Measurements from ENCODE around the gene PPP2R3A. TPM values are rescaled to one million over a fixed set of nuclear protein-coding genes. Genes with fewer than 3 reads are reported as not detected.
A peak's percentile ranks its signal among the peaks of the same experiment; 100 is the strongest.
"Not testable (repeated sequence)": the region's sequence is repeated elsewhere in the genome, so short reads cannot be mapped to it uniquely, and the experiment has no call there.

Gene PPP2R3A
- total and polyA plus RNA-seq, 2 of the 4 experiments (the other 2 are of a cell fraction), result 11.3 to 37.3 TPM

DNA sequence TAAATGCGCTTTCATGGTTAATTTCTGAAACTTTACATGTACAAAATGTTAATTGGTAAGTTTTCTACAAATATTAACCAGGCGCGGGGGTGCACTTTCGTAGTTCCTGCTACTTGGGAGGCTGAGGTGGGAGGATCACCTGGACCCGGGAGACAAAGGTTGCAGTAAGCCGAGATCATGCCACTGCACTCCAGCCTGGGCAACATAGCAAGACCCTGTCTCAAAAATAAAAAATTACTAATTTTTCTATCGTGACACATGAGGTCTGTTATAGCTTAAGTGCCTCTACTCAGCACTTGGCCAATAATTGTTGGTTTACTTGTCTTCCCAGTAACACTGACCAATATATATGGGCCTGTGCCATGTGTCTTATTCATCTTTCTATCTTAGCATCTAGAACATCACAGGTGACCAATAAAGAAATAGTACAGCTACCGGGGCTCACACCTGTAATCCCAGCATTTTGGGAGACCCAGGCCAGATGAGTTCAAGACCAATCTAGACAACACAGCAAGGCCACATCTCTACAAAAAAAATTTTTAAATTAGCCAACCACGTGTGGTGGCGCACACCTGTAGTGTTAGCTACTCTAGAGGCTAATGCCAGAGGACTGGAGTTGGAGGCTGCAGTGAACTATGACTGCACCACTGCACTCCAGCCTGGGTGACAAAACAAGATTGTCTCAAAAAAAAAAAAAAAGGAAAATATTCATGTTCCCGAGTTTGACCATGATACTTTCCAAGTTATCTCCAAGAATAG, 224.5 kb downstream of the PPP2R3A start:
- no peak overlapping the region for H2AK5ac ChIP-seq (ENCODE audit: low read depth, low read length)
- no peak overlapping the region for H3K56ac ChIP-seq (ENCODE audit: extremely low read depth, insufficient read depth, low read length)
- no peak overlapping the region for H4K5ac ChIP-seq (ENCODE audit: low read depth, low read length)
- no TSS peak for BruUV-seq (replicated peaks)
- no peak overlapping the region for H3K4ac ChIP-seq (ENCODE audit: low read depth, low read length)
- no peak overlapping the region for H4K91ac ChIP-seq (ENCODE audit: insufficient read depth, low read depth, low read length)
- H3K9ac ChIP-seq (ENCODE audit: low read depth, low read length), result no peak overlapping the region
- POLR2A ChIA-PET (ENCODE audit: unreplicated experiment), result no interaction called here
- H4K20me1 ChIP-seq (ENCODE audit: insufficient read depth, low read length), result peaks cover 96% of the 10 kb centered on the region
- H2AFZ ChIP-seq (replicated peaks; ENCODE audit: low read length, poor library complexity), result no peak overlapping the region
- no peaks in the 10 kb centered on the region for H3K27me3 ChIP-seq (ENCODE audit: control insufficient read depth, insufficient read depth, low read length)
- H3K4me1 ChIP-seq (ENCODE audit: control insufficient read depth, insufficient read depth, low read length), result peaks cover 13% of the 10 kb centered on the region
- no peak overlapping the region for H3K4me3 ChIP-seq (ENCODE audit: insufficient read depth, low read depth, low read length)
- H3K36me3 ChIP-seq (ENCODE audit: control insufficient read depth, insufficient read depth, low read length), result no peaks in the 10 kb centered on the region
- in situ Hi-C loops (cut with MboI; ENCODE audit: low sequenced_read_pairs), result no loop called here
- no peak overlapping the region for H3K18ac ChIP-seq (ENCODE audit: low read depth, low read length)
- no peak overlapping the region for H3K4me2 ChIP-seq (ENCODE audit: low read depth, low read length)
- CTCF ChIA-PET, result interaction anchor here (0.6 kb wide), 1 partner anchor 1706 kb away, joined by 3 read pairs; no protein-coding TSS in a partner anchor
- dilution Hi-C loops (cut with HindIII; ENCODE audit: low sequenced_read_pairs, unreplicated experiment), result no loop called here
- 100% methylated on average over 1 of the region's 11 CpGs; no CpG with 5 or more reads in 1 of the 2 experiments for WGBS, 2 experiments (ENCODE audit: extremely low coverage in 2 of 2, insufficient read length in 1 of 2)
- H3K23ac ChIP-seq (ENCODE audit: low read depth, low read length), result no peak overlapping the region
- H2BK120ac ChIP-seq (ENCODE audit: low read depth, low read length), result no peak overlapping the region
- intact Hi-C loops (cut with micrococcal nuclease), result no loop called here
- H3K9me1 ChIP-seq (ENCODE audit: insufficient read depth, low read length), result peaks cover 21% of the 10 kb centered on the region
- no peak for TF ChIP-seq SMC3 (IDR thresholded peaks at IDR 0.05; ENCODE audit: low read depth, low read length)
- TF ChIP-seq CEBPB (IDR thresholded peaks at IDR 0.05; ENCODE audit: low read depth, low read length), result no peak
- TF ChIP-seq CHD1 (IDR thresholded peaks at IDR 0.05; ENCODE audit: low read depth, low read length), result no peak
- TF ChIP-seq MAFK (IDR thresholded peaks at IDR 0.05; ENCODE audit: low read depth, low read length), result no peak
- TF ChIP-seq MXI1 (IDR thresholded peaks at IDR 0.05; ENCODE audit: borderline replicate concordance, low read depth, low read length), result no peak
- TF ChIP-seq, protein P1, sequence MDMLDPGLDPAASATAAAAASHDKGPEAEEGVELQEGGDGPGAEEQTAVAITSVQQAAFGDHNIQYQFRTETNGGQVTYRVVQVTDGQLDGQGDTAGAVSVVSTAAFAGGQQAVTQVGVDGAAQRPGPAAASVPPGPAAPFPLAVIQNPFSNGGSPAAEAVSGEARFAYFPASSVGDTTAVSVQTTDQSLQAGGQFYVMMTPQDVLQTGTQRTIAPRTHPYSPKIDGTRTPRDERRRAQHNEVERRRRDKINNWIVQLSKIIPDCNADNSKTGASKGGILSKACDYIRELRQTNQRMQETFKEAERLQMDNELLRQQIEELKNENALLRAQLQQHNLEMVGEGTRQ (IDR thresholded peaks at IDR 0.05; ENCODE audit: low read depth, low read length), result no peak
- TF ChIP-seq FOS (IDR thresholded peaks at IDR 0.05; ENCODE audit: low read depth, low read length), result no peak
- H3K27ac ChIP-seq (ENCODE audit: insufficient read depth, low read length), result no peak overlapping the region
- ATAC-seq (ENCODE audit: low read depth) (no peak), DNase-seq (no peak)
- H3K79me1 ChIP-seq (ENCODE audit: low read depth in 1 of 2, low read length in 2 of 2), result peaks cover 0 to 22% of the 10 kb centered on the region in 2 experiments; a peak in 1 of 4 replicates
- no peak overlapping the region for H3K14ac ChIP-seq (replicated peaks; ENCODE audit: low read depth, low read length)
- H4K8ac ChIP-seq (ENCODE audit: low read depth in 2 of 2, low read length in 2 of 2), result no peak overlapping the region
- H2BK5ac ChIP-seq (ENCODE audit: low read depth, low read length, poor library complexity, severe bottlenecking), result no peak overlapping the region
- H2BK15ac ChIP-seq (ENCODE audit: low read depth, low read length), result no peak overlapping the region
- no peaks in the 10 kb centered on the region for H3K9me3 ChIP-seq (ENCODE audit: control insufficient read depth, insufficient read depth, low read length)
- no peak overlapping the region for H2BK20ac ChIP-seq (ENCODE audit: low read depth, low read length)
- no peak overlapping the region for H2AK9ac ChIP-seq (replicated peaks; ENCODE audit: low read depth, low read length, poor library complexity)

GRCh38 chr3:136192195-136192594, 226.7 kb downstream of the PPP2R3A start:
- 70% methylated on average over 2 of the region's 6 CpGs; no CpG with 5 or more reads in 1 of the 2 experiments for WGBS, 2 experiments (ENCODE audit: extremely low coverage in 2 of 2, insufficient read length in 1 of 2)

More at GRCh38 chr3:136192195-136192594, 226.7 kb downstream of the PPP2R3A start:
- H2BK120ac ChIP-seq (ENCODE audit: low read depth, low read length); H4K8ac ChIP-seq (ENCODE audit: low read depth in 2 of 2, low read length in 2 of 2); H3K27ac ChIP-seq (ENCODE audit: insufficient read depth, low read length); H3K4me1 ChIP-seq (ENCODE audit: control insufficient read depth, insufficient read depth, low read length); H3K36me3 ChIP-seq (ENCODE audit: control insufficient read depth, insufficient read depth, low read length); H4K5ac ChIP-seq (ENCODE audit: low read depth, low read length); CTCF ChIA-PET; in situ Hi-C loops (cut with MboI; ENCODE audit: low sequenced_read_pairs); dilution Hi-C loops (cut with HindIII; ENCODE audit: low sequenced_read_pairs, unreplicated experiment); H2BK5ac ChIP-seq (ENCODE audit: low read depth, low read length, poor library complexity, severe bottlenecking); ATAC-seq (ENCODE audit: low read depth); H2BK20ac ChIP-seq (ENCODE audit: low read depth, low read length); H3K56ac ChIP-seq (ENCODE audit: extremely low read depth, insufficient read depth, low read length); H2AFZ ChIP-seq (replicated peaks; ENCODE audit: low read length, poor library complexity); POLR2A ChIA-PET (ENCODE audit: unreplicated experiment); H3K9me3 ChIP-seq (ENCODE audit: control insufficient read depth, insufficient read depth, low read length); H2AK5ac ChIP-seq (ENCODE audit: low read depth, low read length); intact Hi-C loops (cut with micrococcal nuclease); BruUV-seq (replicated peaks); H3K9ac ChIP-seq (ENCODE audit: low read depth, low read length); H3K27me3 ChIP-seq (ENCODE audit: control insufficient read depth, insufficient read depth, low read length); H3K23ac ChIP-seq (ENCODE audit: low read depth, low read length); H3K14ac ChIP-seq (replicated peaks; ENCODE audit: low read depth, low read length); H2BK15ac ChIP-seq (ENCODE audit: low read depth, low read length); H3K18ac ChIP-seq (ENCODE audit: low read depth, low read length); H3K4ac ChIP-seq (ENCODE audit: low read depth, low read length); H2AK9ac ChIP-seq (replicated peaks; ENCODE audit: low read depth, low read length, poor library complexity); H4K91ac ChIP-seq (ENCODE audit: insufficient read depth, low read depth, low read length); DNase-seq: not testable (repeated sequence)
- Histone ChIP-seq H3K79me1 (ENCODE audit: low read depth in 1 of 2, low read length in 2 of 2) (peaks cover 0 to 15% of the 10 kb centered on the region in 2 experiments; a peak in 1 of 4 replicates), H3K9me1 (ENCODE audit: insufficient read depth, low read length) (peaks cover 16% of the 10 kb centered on the region), H3K4me3 (ENCODE audit: insufficient read depth, low read depth, low read length) (0 out of 2 replicates have a peak overlapping the region, but pooled peaks have one; percentile 2), H4K20me1 (ENCODE audit: insufficient read depth, low read length) (peaks cover 84% of the 10 kb centered on the region), H3K4me2 (ENCODE audit: low read depth, low read length) (peak overlapping the region; percentile 52)
